Measurements from ENCODE around the gene PIH1D2.
A peak's percentile ranks its signal among the peaks of the same experiment; 100 is the strongest.
"Not testable (repeated sequence)": the region's sequence is repeated elsewhere in the genome, so short reads cannot be mapped to it uniquely, and the experiment has no call there.

PIH1D2 gene

GRCh38 chr11:112087212-112087611 lies 13.4 kb upstream of the PIH1D2 start:
- peak overlapping the region; percentile 99 for H3K4me3 Mint-ChIP-seq
- H3K27ac Mint-ChIP-seq = peak overlapping the region; percentile 99
- peaks cover 69% of the 10 kb centered on the region for H3K4me1 Mint-ChIP-seq (ENCODE audit: low read depth)
- no peaks in the 10 kb centered on the region for H3K27me3 Mint-ChIP-seq
- DNase-seq = no peak
- peaks cover 100% of the 10 kb centered on the region for H3K36me3 Mint-ChIP-seq (ENCODE audit: low read depth)
- no peaks in the 10 kb centered on the region for H3K9me3 Mint-ChIP-seq

GRCh38 chr11:112086422-112087191 lies 12.8 kb upstream of the PIH1D2 start, which contains the start of the genes SDHD and TIMM8B:
SDHD (plus strand) TSS chr11:112086873; CDS start chr11:112086908, 35 bp downstream.
TIMM8B (minus strand) TSS chr11:112086756; CDS start chr11:112086723, 33 bp downstream.
- no peaks in the 10 kb centered on the region for H3K9me3 Mint-ChIP-seq
- peak within 1 kb of the TSS; percentile 99 for H3K4me3 Mint-ChIP-seq
- no peaks in the 10 kb centered on the region for H3K27me3 Mint-ChIP-seq
- peak within 1 kb of the TSS; percentile 99 for H3K27ac Mint-ChIP-seq
- DNase-seq = peak; percentile 93
- peaks cover 100% of the 10 kb centered on the region for H3K36me3 Mint-ChIP-seq (ENCODE audit: low read depth)
- peaks cover 71% of the 10 kb centered on the region for H3K4me1 Mint-ChIP-seq (ENCODE audit: low read depth)

GRCh38 chr11:112085822-112086421 lies 12.1 kb upstream of the PIH1D2 start:
- Mint-ChIP-seq H3K27me3 (no peaks in the 10 kb centered on the region), H3K9me3 (no peaks in the 10 kb centered on the region), H3K4me3 (peak overlapping the region; percentile 99), H3K36me3 (ENCODE audit: low read depth) (peaks cover 98% of the 10 kb centered on the region), H3K27ac (peak overlapping the region; percentile 99), H3K4me1 (ENCODE audit: low read depth) (peaks cover 71% of the 10 kb centered on the region)
- no peak for DNase-seq

GRCh38 chr11:112082729-112083128 lies 8.9 kb upstream of the PIH1D2 start:
- no peak for DNase-seq
- Mint-ChIP-seq H3K4me1 (ENCODE audit: low read depth) (peaks cover 56% of the 10 kb centered on the region), H3K36me3 (ENCODE audit: low read depth) (peaks cover 97% of the 10 kb centered on the region), H3K4me3 (peak overlapping the region; percentile 30), H3K27ac (peak overlapping the region; percentile 87), H3K27me3 (no peaks in the 10 kb centered on the region), H3K9me3 (no peaks in the 10 kb centered on the region)

- DNase-seq = no peak
- Mint-ChIP-seq H3K36me3 (ENCODE audit: low read depth) (peaks cover 60% of the 10 kb centered on the region), H3K27me3 (peaks cover 3% of the 10 kb centered on the region), H3K4me1 (ENCODE audit: low read depth) (peaks cover 4% of the 10 kb centered on the region), H3K27ac (no peak overlapping the region), H3K4me3 (no peak overlapping the region), H3K9me3 (no peaks in the 10 kb centered on the region)
Observed at GRCh38 chr11:112062923-112063322, 10.9 kb downstream of the PIH1D2 start.

- peaks cover 88% of the 10 kb centered on the region for H3K36me3 Mint-ChIP-seq (ENCODE audit: low read depth)
Observed at GRCh38 chr11:112058103-112058502, 15.7 kb downstream of the PIH1D2 start.

GRCh38 chr11:112057170-112057569 lies 16.6 kb downstream of the PIH1D2 start:
- Mint-ChIP-seq H3K27me3 (no peaks in the 10 kb centered on the region), H3K36me3 (ENCODE audit: low read depth) (peaks cover 85% of the 10 kb centered on the region), H3K4me3 (peak overlapping the region; percentile 3), H3K9me3 (no peaks in the 10 kb centered on the region), H3K27ac (peak overlapping the region; percentile 89), H3K4me1 (ENCODE audit: low read depth) (peaks cover 24% of the 10 kb centered on the region)
- no peak for DNase-seq

More at GRCh38 chr11:112058103-112058502, 15.7 kb downstream of the PIH1D2 start:
- peak overlapping the region; percentile 89 for H3K27ac Mint-ChIP-seq
- DNase-seq = no peak
- H3K4me1 Mint-ChIP-seq (ENCODE audit: low read depth) = peaks cover 24% of the 10 kb centered on the region
- H3K9me3 Mint-ChIP-seq = no peaks in the 10 kb centered on the region
- H3K27me3 Mint-ChIP-seq = no peaks in the 10 kb centered on the region
- H3K4me3 Mint-ChIP-seq = no peak overlapping the region

- H3K9me3 Mint-ChIP-seq = no peaks in the 10 kb centered on the region
- no peak overlapping the region for H3K27ac Mint-ChIP-seq
- H3K4me1 Mint-ChIP-seq (ENCODE audit: low read depth) = peaks cover 37% of the 10 kb centered on the region
- H3K27me3 Mint-ChIP-seq = no peaks in the 10 kb centered on the region
- H3K4me3 Mint-ChIP-seq = no peak overlapping the region
- no peak for DNase-seq
- peaks cover 90% of the 10 kb centered on the region for H3K36me3 Mint-ChIP-seq (ENCODE audit: low read depth)
Observed at GRCh38 chr11:112051768-112052167, 22.0 kb downstream of the PIH1D2 start.

GRCh38 chr11:112050721-112051120 lies 23.1 kb downstream of the PIH1D2 start:
- Mint-ChIP-seq H3K4me1 (ENCODE audit: low read depth) (peaks cover 28% of the 10 kb centered on the region), H3K4me3 (no peak overlapping the region), H3K27me3 (no peaks in the 10 kb centered on the region), H3K9me3 (no peaks in the 10 kb centered on the region), H3K36me3 (ENCODE audit: low read depth) (peaks cover 91% of the 10 kb centered on the region), H3K27ac (no peak overlapping the region)
- no peak for DNase-seq

- no peak overlapping the region for H3K27ac Mint-ChIP-seq
- peaks cover 28% of the 10 kb centered on the region for H3K4me1 Mint-ChIP-seq (ENCODE audit: low read depth)
- H3K4me3 Mint-ChIP-seq = no peak overlapping the region
- H3K9me3 Mint-ChIP-seq = no peaks in the 10 kb centered on the region
- no peak for DNase-seq
- no peaks in the 10 kb centered on the region for H3K27me3 Mint-ChIP-seq
- peaks cover 94% of the 10 kb centered on the region for H3K36me3 Mint-ChIP-seq (ENCODE audit: low read depth)
Observed at GRCh38 chr11:112049777-112050176, 24.0 kb downstream of the PIH1D2 start.

- peaks cover 28% of the 10 kb centered on the region for H3K4me1 Mint-ChIP-seq (ENCODE audit: low read depth)
- peaks cover 95% of the 10 kb centered on the region for H3K36me3 Mint-ChIP-seq (ENCODE audit: low read depth)
- DNase-seq, H3K27me3 Mint-ChIP-seq, H3K9me3 Mint-ChIP-seq, H3K4me3 Mint-ChIP-seq: not testable (repeated sequence)
- H3K27ac Mint-ChIP-seq = peak overlapping the region; percentile 18
Observed at GRCh38 chr11:112048256-112048655, 25.6 kb downstream of the PIH1D2 start.

GRCh38 chr11:112046647-112047046 lies 27.2 kb downstream of the PIH1D2 start:
- not testable (repeated sequence) for H3K9me3 Mint-ChIP-seq, H3K27ac Mint-ChIP-seq, H3K27me3 Mint-ChIP-seq, DNase-seq, H3K4me3 Mint-ChIP-seq
- Mint-ChIP-seq H3K36me3 (ENCODE audit: low read depth) (peaks cover 99% of the 10 kb centered on the region), H3K4me1 (ENCODE audit: low read depth) (peaks cover 38% of the 10 kb centered on the region)

GRCh38 chr11:112044961-112045360 lies 28.9 kb downstream of the PIH1D2 start:
- H3K9me3 Mint-ChIP-seq = no peaks in the 10 kb centered on the region
- peaks cover 37% of the 10 kb centered on the region for H3K4me1 Mint-ChIP-seq (ENCODE audit: low read depth)
- H3K4me3 Mint-ChIP-seq = no peak overlapping the region
- DNase-seq = no peak
- H3K27me3 Mint-ChIP-seq = no peaks in the 10 kb centered on the region
- peaks cover 94% of the 10 kb centered on the region for H3K36me3 Mint-ChIP-seq (ENCODE audit: low read depth)
- no peak overlapping the region for H3K27ac Mint-ChIP-seq

- H3K9me3 Mint-ChIP-seq = no peaks in the 10 kb centered on the region
- H3K36me3 Mint-ChIP-seq (ENCODE audit: low read depth) = peaks cover 91% of the 10 kb centered on the region
- peaks cover 21% of the 10 kb centered on the region for H3K4me1 Mint-ChIP-seq (ENCODE audit: low read depth)
- H3K4me3 Mint-ChIP-seq = no peak overlapping the region
- no peaks in the 10 kb centered on the region for H3K27me3 Mint-ChIP-seq
- H3K27ac Mint-ChIP-seq = no peak overlapping the region
- no peak for DNase-seq
Observed at GRCh38 chr11:112042961-112043304, 30.9 kb downstream of the PIH1D2 start.

Data from activated T-cell treated with anti-CD3 and anti-CD28 coated beads, Interleukin-2, amount 50 U/mL, for 24 hours (primary cell).